ENCODE data around the gene NCAPD2. TPM values are rescaled to one million over a fixed set of nuclear protein-coding genes. Genes with fewer than 3 reads are reported as not detected.
"Not testable (repeated sequence)": the region's sequence is repeated elsewhere in the genome, so short reads cannot be mapped to it uniquely, and the experiment has no call there.

NCAPD2 gene
- polyA plus RNA-seq, 4 donors = 48.2 to 73.2 (median 63.9) TPM

- DNase-seq (ENCODE audit: low read depth in 4 of 4, low spot score in 2 of 4) = no peak
Measured at GRCh38 chr12:6548966-6549683, 55.2 kb downstream of the NCAPD2 start.

- no peak for DNase-seq (ENCODE audit: low read depth in 4 of 4, low spot score in 2 of 4)
Measured at GRCh38 chr12:6549684-6550151, 55.8 kb downstream of the NCAPD2 start.

GRCh38 chr12:6550294-6551062 lies 56.6 kb downstream of the NCAPD2 start:
- DNase-seq (ENCODE audit: low read depth in 4 of 4, low spot score in 2 of 4) = no peak

GRCh38 chr12:6551063-6551461 lies 57.2 kb downstream of the NCAPD2 start:
- no peak for DNase-seq (ENCODE audit: low read depth in 4 of 4, low spot score in 2 of 4)

- DNase-seq (ENCODE audit: low read depth in 4 of 4, low spot score in 2 of 4) = no peak
Measured at GRCh38 chr12:6551496-6552139, 57.7 kb downstream of the NCAPD2 start.

- no peak for DNase-seq (ENCODE audit: low read depth in 4 of 4, low spot score in 2 of 4)
Measured at GRCh38 chr12:6552140-6552551, 58.2 kb downstream of the NCAPD2 start.

- no peak for DNase-seq (ENCODE audit: low read depth in 4 of 4, low spot score in 2 of 4)
Measured at GRCh38 chr12:6553051-6553868, 59.4 kb downstream of the NCAPD2 start.

GRCh38 chr12:6554168-6555017 lies 60.5 kb downstream of the NCAPD2 start:
- DNase-seq (ENCODE audit: low read depth in 4 of 4, low spot score in 2 of 4) = no peak

- DNase-seq (ENCODE audit: low read depth in 4 of 4, low spot score in 2 of 4) = no peak
Measured at GRCh38 chr12:6555018-6555691, 61.3 kb downstream of the NCAPD2 start.

- DNase-seq (ENCODE audit: low read depth in 4 of 4, low spot score in 2 of 4) = not testable (repeated sequence)
Measured at GRCh38 chr12:6556496-6556817, 62.6 kb downstream of the NCAPD2 start.

GRCh38 chr12:6556857-6557256 lies 63.0 kb downstream of the NCAPD2 start:
- no peak for DNase-seq (ENCODE audit: low read depth in 4 of 4, low spot score in 2 of 4)

- DNase-seq (ENCODE audit: low read depth in 4 of 4, low spot score in 2 of 4) = not testable (repeated sequence)
Measured at GRCh38 chr12:6558014-6558760, 64.3 kb downstream of the NCAPD2 start.

GRCh38 chr12:6559500-6559899 lies 65.6 kb downstream of the NCAPD2 start:
- no peak for DNase-seq (ENCODE audit: low read depth in 4 of 4, low spot score in 2 of 4)

- no peak for DNase-seq (ENCODE audit: low read depth in 4 of 4, low spot score in 2 of 4)
Measured at GRCh38 chr12:6560501-6561205, 66.8 kb downstream of the NCAPD2 start.

GRCh38 chr12:6562881-6563280 lies 69.0 kb downstream of the NCAPD2 start:
- DNase-seq (ENCODE audit: low read depth in 4 of 4, low spot score in 2 of 4) = no peak

- DNase-seq (ENCODE audit: low read depth in 4 of 4, low spot score in 2 of 4) = no peak
Measured at GRCh38 chr12:6563448-6564050, 69.6 kb downstream of the NCAPD2 start.

- DNase-seq (ENCODE audit: low read depth in 4 of 4, low spot score in 2 of 4) = no peak
Measured at GRCh38 chr12:6567112-6567670, 73.3 kb downstream of the NCAPD2 start.

Data from left renal cortex interstitium (tissue), 4 donors.